ENCODE results near the gene ARHGAP4. TPM values are rescaled to one million over a fixed set of nuclear protein-coding genes. Genes with fewer than 3 reads are reported as not detected.

ARHGAP4 gene
- polyA plus RNA-seq, 3 donors: 51.5 to 508 (median 64.4) TPM

- no peaks in the 10 kb centered on the region for H3K9me3 ChIP-seq (replicated peaks in 1 of 2; ENCODE audit: control insufficient read depth in 1 of 2, insufficient read depth in 1 of 2, low read length in 2 of 2)
- no peak overlapping the region for H2AFZ ChIP-seq (ENCODE audit: insufficient read depth, low read depth, low read length, poor library complexity, severe bottlenecking)
- DNase-seq: no peak
- no peaks in the 10 kb centered on the region for H3K27me3 ChIP-seq (ENCODE audit: control insufficient read depth in 2 of 2, insufficient read depth in 2 of 2, low read length in 2 of 2)
- intact Hi-C loops (cut with micrococcal nuclease): no loop called here
- H3K36me3 ChIP-seq (replicated peaks in 1 of 2; ENCODE audit: control insufficient read depth in 1 of 2, insufficient read depth in 2 of 2, low read length in 2 of 2): no peaks in the 10 kb centered on the region
- H3K4me2 ChIP-seq (replicated peaks; ENCODE audit: extremely low read depth, low read length, poor library complexity, severe bottlenecking): no peak overlapping the region
- no peaks in the 10 kb centered on the region for H4K20me1 ChIP-seq (ENCODE audit: insufficient read depth, low read length)
- H3K27me3 Mint-ChIP-seq (ENCODE audit: low read depth in 3 of 3): peaks cover 5 to 34% (median 7%) of the 10 kb centered on the region in 3 donors
- no peaks in the 10 kb centered on the region for H3K4me1 Mint-ChIP-seq
- no peak overlapping the region for H3K27ac Mint-ChIP-seq
- no peaks in the 10 kb centered on the region for H3K79me2 ChIP-seq (ENCODE audit: insufficient read depth, low read length)
- H3K4me3 Mint-ChIP-seq: no peak overlapping the region
- H3K27ac ChIP-seq (ENCODE audit: low read depth in 1 of 2, low read length in 2 of 2): no peak overlapping the region
- 94% methylated on average over 3 of the region's 11 CpGs for WGBS (ENCODE audit: insufficient coverage)
- H3K36me3 Mint-ChIP-seq: no peaks in the 10 kb centered on the region
- H3K9ac ChIP-seq (ENCODE audit: insufficient read depth, low read length, poor library complexity, severe bottlenecking): no peak overlapping the region
- no peak overlapping the region for H3K4me3 ChIP-seq (replicated peaks in 1 of 3; ENCODE audit: low read depth in 2 of 3, low read length in 3 of 3)
- peaks cover 0 to 8% (median 0%) of the 10 kb centered on the region in 7 donors for H3K9me3 Mint-ChIP-seq
- TF ChIP-seq CTCF (IDR thresholded peaks at IDR 0.05): no peak
- no peaks in the 10 kb centered on the region for H3K4me1 ChIP-seq (ENCODE audit: control insufficient read depth in 1 of 2, insufficient read depth in 2 of 2, low read length in 2 of 2)
Measured at GRCh38 chrX:153865321-153865580, 60.8 kb downstream of the ARHGAP4 start.

GRCh38 chrX:153864561-153865320, 61.3 kb downstream of the ARHGAP4 start:
- Histone ChIP-seq H3K4me1 (ENCODE audit: control insufficient read depth in 1 of 2, insufficient read depth in 2 of 2, low read length in 2 of 2) (no peaks in the 10 kb centered on the region), H2AFZ (ENCODE audit: insufficient read depth, low read depth, low read length, poor library complexity, severe bottlenecking) (no peak overlapping the region), H3K4me2 (replicated peaks; ENCODE audit: extremely low read depth, low read length, poor library complexity, severe bottlenecking) (no peak overlapping the region), H3K27ac (ENCODE audit: low read depth in 1 of 2, low read length in 2 of 2) (no peak overlapping the region), H3K9ac (ENCODE audit: insufficient read depth, low read length, poor library complexity, severe bottlenecking) (no peak overlapping the region), H3K9me3 (replicated peaks in 1 of 2; ENCODE audit: control insufficient read depth in 1 of 2, insufficient read depth in 1 of 2, low read length in 2 of 2) (no peaks in the 10 kb centered on the region), H4K20me1 (ENCODE audit: insufficient read depth, low read length) (no peaks in the 10 kb centered on the region), H3K36me3 (replicated peaks in 1 of 2; ENCODE audit: control insufficient read depth in 1 of 2, insufficient read depth in 2 of 2, low read length in 2 of 2) (no peaks in the 10 kb centered on the region), H3K4me3 (replicated peaks in 1 of 3; ENCODE audit: low read depth in 2 of 3, low read length in 3 of 3) (no peak overlapping the region), H3K79me2 (ENCODE audit: insufficient read depth, low read length) (no peaks in the 10 kb centered on the region), H3K27me3 (ENCODE audit: control insufficient read depth in 2 of 2, insufficient read depth in 2 of 2, low read length in 2 of 2) (no peaks in the 10 kb centered on the region)
- no peak for DNase-seq
- Mint-ChIP-seq H3K4me1 (no peaks in the 10 kb centered on the region), H3K4me3 (no peak overlapping the region), H3K9me3 (peaks cover 0 to 10% (median 0%) of the 10 kb centered on the region in 7 donors), H3K36me3 (no peaks in the 10 kb centered on the region), H3K27me3 (ENCODE audit: low read depth in 3 of 3) (peaks cover 5 to 39% (median 7%) of the 10 kb centered on the region in 3 donors), H3K27ac (no peak overlapping the region)
- 97% methylated on average over 5 of the region's 30 CpGs for WGBS (ENCODE audit: insufficient coverage)
- intact Hi-C loops (cut with micrococcal nuclease): no loop called here
- TF ChIP-seq CTCF (IDR thresholded peaks at IDR 0.05): no peak
